K562 (cell line): ENCODE measurements around the gene PYGM. TPM values are rescaled to one million over a fixed set of nuclear protein-coding genes. Genes with fewer than 3 reads are reported as not detected.

Experiments
- EGR1 ChIP-seq: fragments of 450-650 bp; conservative IDR thresholded peaks from 2 replicates; pipeline ENCODE4 v1.6.1; 2017; ENCODE audit warnings: mild to moderate bottlenecking
- ETS2 ChIP-seq: IDR thresholded peaks from 2 replicates; pipeline ENCODE4 v1.6.1; 2016; ENCODE audit warnings: borderline replicate concordance, missing genetic modification characterization, mild to moderate bottlenecking, moderate library complexity, missing compliant biosample characterization; ENCODE audit not compliant: poor library complexity, severe bottlenecking
- HDAC6 ChIP-seq: IDR thresholded peaks from 2 replicates; pipeline ENCODE4 v1.6.1; 2012; ENCODE audit warnings: low read depth, mild to moderate bottlenecking, control low read depth, inconsistent platforms, low read length, moderate library complexity
- PHF21A ChIP-seq: fragments of 450-650 bp; IDR thresholded peaks from 2 replicates; pipeline ENCODE4 v1.6.1; 2017; ENCODE audit warnings: low read depth, borderline replicate concordance
- RBM39 ChIP-seq: fragments of 200-400 bp; formaldehyde crosslinking; optimal IDR thresholded peaks from 2 replicates; pipeline ENCODE3; 2018; ENCODE audit warnings: low read depth, low read length
- TEAD2 ChIP-seq: fragments of 450-650 bp; IDR thresholded peaks from 2 replicates; pipeline ENCODE4 v1.6.1; 2016; ENCODE audit warnings: missing genetic modification characterization, control low read depth, missing compliant biosample characterization
- TEAD4 ChIP-seq, 2 experiments: sonication (generic) in 1 of 2; formaldehyde crosslinking in 1 of 2; IDR thresholded peaks; 2 replicates each; pipeline versions ENCODE4 v1.6.1 to v1.8.0; 2012 to 2022; ENCODE audit warnings: borderline replicate concordance in 1 of 2, inconsistent platforms in 1 of 2, low read length in 1 of 2, mild to moderate bottlenecking in 1 of 2, missing genetic modification reagents in 1 of 2
- TRIM24 ChIP-seq, 2 experiments: fragments of 450-650 bp; IDR thresholded peaks; 2 replicates each; pipeline ENCODE4 v1.6.1; 2016
- ZC3H11A ChIP-seq: IDR thresholded peaks from 2 replicates; pipeline ENCODE4 v1.6.1; 2012; ENCODE audit warnings: low read depth, low read length, improper control_type of control experiment
- ZNF3 ChIP-seq: fragments of 250-450 bp; sonication (Bioruptor Pico); IDR thresholded peaks from 2 replicates; pipeline ENCODE4 v1.5.0; 2021; ENCODE audit warnings: mild to moderate bottlenecking, moderate library complexity
- ZNF408 ChIP-seq: fragments of 250-450 bp; sonication (Bioruptor Pico); IDR thresholded peaks from 2 replicates; pipeline ENCODE4 v1.4.0; 2020; ENCODE audit warnings: low read depth, mild to moderate bottlenecking, moderate library complexity
- polyA plus RNA-seq, 8 experiments: library from polyadenylated mRNA; depleted of rRNA in 4 of 8; stranded (reverse) in 5 of 8; unstranded in 3 of 8; fragments of >200 nt; fragmentation: Nextera tagmentation in 2 of 8; fragmentation: Illumina TruSeq in 1 of 8; extraction: Ambion mirVana in 2 of 8; extraction: Trizol in 1 of 8; gene quantifications; 2 replicates each; pipeline versions ENCODE4 v1.2.1 to v1.2.3, GENCODE V29; 2011 to 2014; ENCODE audit warnings: inconsistent platforms in 1 of 8, missing spikeins in 1 of 8
- total RNA-seq, 7 experiments: library from RNA; depleted of rRNA in 6 of 7; stranded (reverse); fragments of >200 nt in 6 of 7; fragmentation: Illumina TruSeq in 2 of 7; extraction: Trizol in 2 of 7; gene quantifications; 2 replicates each; pipeline versions ENCODE4 v1.2.1 to v1.2.3, GENCODE V29; 2011 to 2021; ENCODE audit warnings: low replicate concordance in 1 of 7
- TF ChIP-seq, protein P1 (sequence below): sonication (generic); formaldehyde crosslinking; IDR thresholded peaks from 2 replicates; pipeline ENCODE4 v1.8.0; 2023; ENCODE audit warnings: mild to moderate bottlenecking, missing genetic modification reagents
- TF ChIP-seq, protein P2 (sequence below): sonication (generic); formaldehyde crosslinking; IDR thresholded peaks from 2 replicates; pipeline ENCODE4 v1.8.1; 2022; ENCODE audit warnings: missing genetic modification reagents
- TF ChIP-seq, protein P3 (sequence below): fragments of 450-650 bp; formaldehyde crosslinking; conservative IDR thresholded peaks from 2 replicates; pipeline ENCODE4 v1.4.0; 2022; ENCODE audit warnings: mild to moderate bottlenecking, missing genetic modification characterization
- TF ChIP-seq, protein P4 (sequence below): sonication (generic); formaldehyde crosslinking; IDR thresholded peaks from 2 replicates; pipeline ENCODE4 v1.8.1; 2023; ENCODE audit warnings: missing genetic modification reagents, mild to moderate bottlenecking, borderline replicate concordance

Gene PYGM
- total and polyA plus RNA-seq, 9 of the 15 experiments (the other 6 are each of a cell fraction or from before 2014, with no cell fraction given) = 0.07 to 1.5 (median 0.68) TPM

DNA sequence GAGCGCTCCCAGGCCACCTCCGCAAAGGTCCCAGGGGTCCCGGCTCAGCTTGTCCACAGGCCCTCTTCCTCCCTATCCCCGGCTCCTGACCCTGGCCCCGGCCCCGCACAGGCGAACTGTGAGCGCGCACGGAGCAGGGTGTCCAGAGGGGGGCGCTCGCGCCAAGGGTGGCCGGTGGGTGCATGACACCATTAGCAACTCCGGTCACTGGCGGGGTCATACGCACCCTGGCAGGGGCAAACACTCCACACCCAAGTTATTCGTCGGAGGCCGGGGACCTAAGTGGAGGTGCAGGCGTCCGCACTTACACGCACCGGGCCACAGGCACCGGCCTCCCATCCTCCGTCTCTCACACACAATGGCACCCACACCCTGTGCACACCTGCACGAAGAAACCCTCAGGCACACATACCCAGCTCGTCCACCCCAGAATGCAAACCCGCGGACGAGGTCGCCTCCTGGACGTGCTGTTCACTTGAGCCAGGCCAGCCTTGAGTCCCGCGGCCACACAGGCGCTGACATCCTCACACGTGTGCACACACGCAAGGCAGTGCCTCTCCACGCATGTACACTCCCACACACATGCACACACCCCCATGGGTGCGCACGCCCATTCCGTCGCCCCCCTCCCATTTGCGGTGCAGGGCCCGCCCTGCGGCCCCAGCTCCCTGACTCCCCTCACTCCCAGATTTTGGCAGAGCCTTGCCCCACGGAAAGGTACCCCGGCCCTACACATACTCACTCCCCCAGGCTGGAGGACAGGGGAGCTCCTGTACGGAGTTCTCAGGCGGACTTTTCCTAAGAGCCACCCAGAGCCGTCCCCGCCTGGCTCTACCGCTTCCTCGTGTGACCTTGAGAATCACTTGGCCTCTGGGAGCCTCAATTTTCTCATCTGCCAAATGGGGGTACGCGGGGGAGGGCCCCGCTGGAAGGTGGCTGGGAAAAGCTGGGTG lies 15.9 kb downstream of the PYGM start, which contains the start of gene RASGRP2 (continued):
- TF ChIP-seq, protein P1, sequence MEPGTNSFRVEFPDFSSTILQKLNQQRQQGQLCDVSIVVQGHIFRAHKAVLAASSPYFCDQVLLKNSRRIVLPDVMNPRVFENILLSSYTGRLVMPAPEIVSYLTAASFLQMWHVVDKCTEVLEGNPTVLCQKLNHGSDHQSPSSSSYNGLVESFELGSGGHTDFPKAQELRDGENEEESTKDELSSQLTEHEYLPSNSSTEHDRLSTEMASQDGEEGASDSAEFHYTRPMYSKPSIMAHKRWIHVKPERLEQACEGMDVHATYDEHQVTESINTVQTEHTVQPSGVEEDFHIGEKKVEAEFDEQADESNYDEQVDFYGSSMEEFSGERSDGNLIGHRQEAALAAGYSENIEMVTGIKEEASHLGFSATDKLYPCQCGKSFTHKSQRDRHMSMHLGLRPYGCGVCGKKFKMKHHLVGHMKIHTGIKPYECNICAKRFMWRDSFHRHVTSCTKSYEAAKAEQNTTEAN (CRISPR knock-in tag) = no peak
- TF ChIP-seq ZNF408 (CRISPR knock-in tag) (no peak), TEAD2 (tag) (no peak), ZC3H11A (no peak), TEAD4 (IDR thresholded peaks at IDR 0.05; ENCODE audit: low read length) (no peak; the same call in 1 of the 2 replicates), TEAD4 (CRISPR knock-in tag; IDR thresholded peaks at IDR 0.05; ENCODE audit: borderline replicate concordance) (no peak), PHF21A (no peak), RBM39 (no peak), ZNF3 (no peak), TRIM24 (IDR thresholded peaks at IDR 0.05) (no peak; a peak in 1 of 4 replicates), EGR1 (peak; percentile 49), ETS2 (tag) (no peak), HDAC6 (no peak)
- TF ChIP-seq, protein P2, sequence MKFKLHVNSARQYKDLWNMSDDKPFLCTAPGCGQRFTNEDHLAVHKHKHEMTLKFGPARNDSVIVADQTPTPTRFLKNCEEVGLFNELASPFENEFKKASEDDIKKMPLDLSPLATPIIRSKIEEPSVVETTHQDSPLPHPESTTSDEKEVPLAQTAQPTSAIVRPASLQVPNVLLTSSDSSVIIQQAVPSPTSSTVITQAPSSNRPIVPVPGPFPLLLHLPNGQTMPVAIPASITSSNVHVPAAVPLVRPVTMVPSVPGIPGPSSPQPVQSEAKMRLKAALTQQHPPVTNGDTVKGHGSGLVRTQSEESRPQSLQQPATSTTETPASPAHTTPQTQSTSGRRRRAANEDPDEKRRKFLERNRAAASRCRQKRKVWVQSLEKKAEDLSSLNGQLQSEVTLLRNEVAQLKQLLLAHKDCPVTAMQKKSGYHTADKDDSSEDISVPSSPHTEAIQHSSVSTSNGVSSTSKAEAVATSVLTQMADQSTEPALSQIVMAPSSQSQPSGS = no peak
- TF ChIP-seq, protein P3, sequence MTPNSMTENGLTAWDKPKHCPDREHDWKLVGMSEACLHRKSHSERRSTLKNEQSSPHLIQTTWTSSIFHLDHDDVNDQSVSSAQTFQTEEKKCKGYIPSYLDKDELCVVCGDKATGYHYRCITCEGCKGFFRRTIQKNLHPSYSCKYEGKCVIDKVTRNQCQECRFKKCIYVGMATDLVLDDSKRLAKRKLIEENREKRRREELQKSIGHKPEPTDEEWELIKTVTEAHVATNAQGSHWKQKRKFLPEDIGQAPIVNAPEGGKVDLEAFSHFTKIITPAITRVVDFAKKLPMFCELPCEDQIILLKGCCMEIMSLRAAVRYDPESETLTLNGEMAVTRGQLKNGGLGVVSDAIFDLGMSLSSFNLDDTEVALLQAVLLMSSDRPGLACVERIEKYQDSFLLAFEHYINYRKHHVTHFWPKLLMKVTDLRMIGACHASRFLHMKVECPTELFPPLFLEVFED = no peak
- TF ChIP-seq, protein P4, sequence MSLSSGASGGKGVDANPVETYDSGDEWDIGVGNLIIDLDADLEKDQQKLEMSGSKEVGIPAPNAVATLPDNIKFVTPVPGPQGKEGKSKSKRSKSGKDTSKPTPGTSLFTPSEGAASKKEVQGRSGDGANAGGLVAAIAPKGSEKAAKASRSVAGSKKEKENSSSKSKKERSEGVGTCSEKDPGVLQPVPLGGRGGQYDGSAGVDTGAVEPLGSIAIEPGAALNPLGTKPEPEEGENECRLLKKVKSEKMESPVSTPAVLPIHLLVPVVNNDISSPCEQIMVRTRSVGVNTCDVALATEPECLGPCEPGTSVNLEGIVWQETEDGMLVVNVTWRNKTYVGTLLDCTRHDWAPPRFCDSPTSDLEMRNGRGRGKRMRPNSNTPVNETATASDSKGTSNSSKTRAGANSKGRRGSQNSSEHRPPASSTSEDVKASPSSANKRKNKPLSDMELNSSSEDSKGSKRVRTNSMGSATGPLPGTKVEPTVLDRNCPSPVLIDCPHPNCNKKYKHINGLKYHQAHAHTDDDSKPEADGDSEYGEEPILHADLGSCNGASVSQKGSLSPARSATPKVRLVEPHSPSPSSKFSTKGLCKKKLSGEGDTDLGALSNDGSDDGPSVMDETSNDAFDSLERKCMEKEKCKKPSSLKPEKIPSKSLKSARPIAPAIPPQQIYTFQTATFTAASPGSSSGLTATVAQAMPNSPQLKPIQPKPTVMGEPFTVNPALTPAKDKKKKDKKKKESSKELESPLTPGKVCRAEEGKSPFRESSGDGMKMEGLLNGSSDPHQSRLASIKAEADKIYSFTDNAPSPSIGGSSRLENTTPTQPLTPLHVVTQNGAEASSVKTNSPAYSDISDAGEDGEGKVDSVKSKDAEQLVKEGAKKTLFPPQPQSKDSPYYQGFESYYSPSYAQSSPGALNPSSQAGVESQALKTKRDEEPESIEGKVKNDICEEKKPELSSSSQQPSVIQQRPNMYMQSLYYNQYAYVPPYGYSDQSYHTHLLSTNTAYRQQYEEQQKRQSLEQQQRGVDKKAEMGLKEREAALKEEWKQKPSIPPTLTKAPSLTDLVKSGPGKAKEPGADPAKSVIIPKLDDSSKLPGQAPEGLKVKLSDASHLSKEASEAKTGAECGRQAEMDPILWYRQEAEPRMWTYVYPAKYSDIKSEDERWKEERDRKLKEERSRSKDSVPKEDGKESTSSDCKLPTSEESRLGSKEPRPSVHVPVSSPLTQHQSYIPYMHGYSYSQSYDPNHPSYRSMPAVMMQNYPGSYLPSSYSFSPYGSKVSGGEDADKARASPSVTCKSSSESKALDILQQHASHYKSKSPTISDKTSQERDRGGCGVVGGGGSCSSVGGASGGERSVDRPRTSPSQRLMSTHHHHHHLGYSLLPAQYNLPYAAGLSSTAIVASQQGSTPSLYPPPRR (CRISPR knock-in tag) = peak; percentile 78; the same call in 1 of the 2 replicates
